Ascending aorta (tissue), 2 donors: ENCODE results near the gene SAPCD1. TPM values are rescaled to one million over a fixed set of nuclear protein-coding genes. Genes with fewer than 3 reads are reported as not detected.
A peak's percentile ranks its signal among the peaks of the same experiment; 100 is the strongest.

Source experiments
- DNase-seq, 2 donors: peaks; one replicate each; pipeline ENCODE4 v3.0.0-alpha.2; 2019; ENCODE audit warnings: low spot score in 2 of 2
- H3K27ac ChIP-seq, 2 donors: fragments of 200-600 bp; sonication (generic); one replicate each; pipeline ENCODE4 v1.5.1; 2016 to 2017; ENCODE audit warnings: mild to moderate bottlenecking in 1 of 2
- H3K27me3 ChIP-seq: fragments of 200-600 bp; sonication (generic); one replicate; pipeline ENCODE4 v1.5.1; 2017
- H3K36me3 ChIP-seq, 2 donors: fragments of 200-600 bp; sonication (generic); one replicate each; pipeline ENCODE4 v1.5.1; 2016
- H3K4me1 ChIP-seq, 2 donors: fragments of 200-600 bp; sonication (generic); one replicate each; pipeline ENCODE4 v1.5.1; 2016 to 2017; ENCODE audit warnings: mild to moderate bottlenecking in 1 of 2
- H3K4me3 ChIP-seq, 2 donors: fragments of 200-600 bp; sonication (generic); one replicate each; pipeline ENCODE4 v1.5.1; 2016 to 2017; ENCODE audit warnings: mild to moderate bottlenecking in 1 of 2
- H3K9me3 ChIP-seq, 2 donors: fragments of 200-600 bp; sonication (generic); one replicate each; pipeline ENCODE4 v1.5.1; 2016
- CTCF ChIP-seq, 3 experiments: fragments of 200-600 bp in 2 of 3; fragments of 450-650 bp in 1 of 3; sonication (generic) in 2 of 3; IDR thresholded peaks; one replicate each; pipeline ENCODE4 v1.5.1; 2016 to 2019; ENCODE audit warnings: antibody characterized with exemption in 3 of 3, mild to moderate bottlenecking in 1 of 3, moderate library complexity in 1 of 3
- intact Hi-C: fragments of 100-400 bp; cut with DNase I; formaldehyde crosslinking; loops from one replicate; pipeline ENCODE4 v1.15.1; 2023
- total RNA-seq: library from RNA; depleted of rRNA; stranded (reverse); fragments of >200 nt; gene quantifications from one replicate; pipeline ENCODE4 v1.1.0, GENCODE V29; 2016

SAPCD1 gene
- total RNA-seq, 1 donor from 2014 or later, result not detected

- Histone ChIP-seq H3K36me3 (peaks cover 28 to 30% of the 10 kb centered on the region in 2 donors), H3K4me1 (peaks cover 20 to 35% of the 10 kb centered on the region in 2 donors), H3K27ac (peak within 1 kb of the TSS; percentile 91 to 94), H3K9me3 (no peaks in the 10 kb centered on the region), H3K27me3 (no peaks in the 10 kb centered on the region), H3K4me3 (peak within 1 kb of the TSS; percentile 67 to 75)
- DNase-seq, result peak; percentile 70 to 95
- intact Hi-C loops, result loop anchor here (2.0 to 10.0 kb wide), 2 partner anchors 33 to 419 kb away; partner anchors contain the start of genes ABHD16A, PPT2 and PRRT1
- no peak for TF ChIP-seq CTCF (IDR thresholded peaks at IDR 0.05)
Measured at GRCh38 chr6:31736021-31736767, 26.3 kb upstream of the SAPCD1 start, which contains the start of gene CLIC1. CLIC1 (minus strand) TSS chr6:31736530; CDS start chr6:31736300, 230 bp downstream.

GRCh38 chr6:31736768-31737314 lies 25.6 kb upstream of the SAPCD1 start:
- Histone ChIP-seq H3K4me3 (peak overlapping the region; percentile 67 to 75), H3K4me1 (peaks cover 20 to 35% of the 10 kb centered on the region in 2 donors)

GRCh38 chr6:31737315-31737990 lies 25.0 kb upstream of the SAPCD1 start:
- H3K36me3 ChIP-seq, result peaks cover 17 to 18% of the 10 kb centered on the region in 2 donors
- peaks cover 20 to 35% of the 10 kb centered on the region in 2 donors for H3K4me1 ChIP-seq
- DNase-seq, result no peak
- TF ChIP-seq CTCF (IDR thresholded peaks at IDR 0.05), result no peak
- H3K9me3 ChIP-seq, result no peaks in the 10 kb centered on the region
- H3K27ac ChIP-seq, result peak overlapping the region; percentile 91 to 94
- H3K4me3 ChIP-seq, result peak overlapping the region in 1 of 2 donors; percentile 67
- intact Hi-C loops, result loop anchor here (2.0 to 10.0 kb wide), 2 partner anchors 35 to 417 kb away; partner anchors contain the start of genes ABHD16A, PPT2 and PRRT1
- H3K27me3 ChIP-seq, result no peaks in the 10 kb centered on the region

More at GRCh38 chr6:31736768-31737314, 25.6 kb upstream of the SAPCD1 start:
- no peak for TF ChIP-seq CTCF (IDR thresholded peaks at IDR 0.05)
- peaks cover 23 to 24% of the 10 kb centered on the region in 2 donors for H3K36me3 ChIP-seq
- intact Hi-C loops, result loop anchor here (2.0 to 10.0 kb wide), 2 partner anchors 34 to 418 kb away; partner anchors contain the start of genes ABHD16A, PPT2 and PRRT1
- DNase-seq, result no peak
- no peaks in the 10 kb centered on the region for H3K9me3 ChIP-seq
- no peaks in the 10 kb centered on the region for H3K27me3 ChIP-seq
- peak overlapping the region; percentile 91 to 94 for H3K27ac ChIP-seq

GRCh38 chr6:31737991-31738979 lies 24.2 kb upstream of the SAPCD1 start:
- DNase-seq, result peak in 1 of 2 donors; percentile 75

More at GRCh38 chr6:31737991-31738979, 24.2 kb upstream of the SAPCD1 start:
- peak overlapping the region; percentile 59 to 94 for H3K27ac ChIP-seq
- H3K4me1 ChIP-seq, result peaks cover 20 to 35% of the 10 kb centered on the region in 2 donors
- H3K36me3 ChIP-seq, result peaks cover 9% of the 10 kb centered on the region in 2 donors
- intact Hi-C loops, result loop anchor here (2.0 to 10.0 kb wide), 2 partner anchors 35 to 417 kb away; partner anchors contain the start of genes ABHD16A, PPT2 and PRRT1
- no peak for TF ChIP-seq CTCF (IDR thresholded peaks at IDR 0.05)
- H3K27me3 ChIP-seq, result no peaks in the 10 kb centered on the region
- H3K4me3 ChIP-seq, result peak overlapping the region in 1 of 2 donors; percentile 18
- no peaks in the 10 kb centered on the region for H3K9me3 ChIP-seq
